ENCODE data around the gene MAGI2. TPM values are rescaled to one million over a fixed set of nuclear protein-coding genes. Genes with fewer than 3 reads are reported as not detected.
A peak's percentile ranks its signal among the peaks of the same experiment; 100 is the strongest.

MAGI2 gene
- polyA plus RNA-seq, 1 donor, result 2.6 TPM

GRCh38 chr7:78019447-78020135, 1433.9 kb downstream of the MAGI2 start:
- Histone ChIP-seq H3K36me3 (ENCODE audit: control insufficient read depth, insufficient read depth, low read length) (no peaks in the 10 kb centered on the region), H3K27me3 (ENCODE audit: control insufficient read depth, insufficient read depth, low read length) (no peaks in the 10 kb centered on the region), H3K27ac (ENCODE audit: low read length) (peak overlapping the region; percentile 82), H3K9me3 (ENCODE audit: control insufficient read depth, low read depth, low read length) (no peaks in the 10 kb centered on the region), H3K4me1 (ENCODE audit: control insufficient read depth, insufficient read depth, low read length) (peaks cover 22% of the 10 kb centered on the region), H3K4me3 (ENCODE audit: low read length) (peak overlapping the region; percentile 60)
- no CpG with 5 or more reads among the region's 88 CpGs for WGBS (ENCODE audit: insufficient coverage, low lambda C conversion rate)
- DNase-seq, result peak; percentile 89 to 95

GRCh38 chr7:78018641-78019446, 1434.6 kb downstream of the MAGI2 start:
- Histone ChIP-seq H3K36me3 (ENCODE audit: control insufficient read depth, insufficient read depth, low read length) (no peaks in the 10 kb centered on the region), H3K4me3 (ENCODE audit: low read length) (peak overlapping the region; percentile 49), H3K9me3 (ENCODE audit: control insufficient read depth, low read depth, low read length) (no peaks in the 10 kb centered on the region), H3K27ac (ENCODE audit: low read length) (peak overlapping the region; percentile 32), H3K27me3 (ENCODE audit: control insufficient read depth, insufficient read depth, low read length) (no peaks in the 10 kb centered on the region), H3K4me1 (ENCODE audit: control insufficient read depth, insufficient read depth, low read length) (peaks cover 26% of the 10 kb centered on the region)
- 11% methylated on average over 2 of the region's 51 CpGs for WGBS (ENCODE audit: insufficient coverage, low lambda C conversion rate)
- peak in 1 of 2 donors; percentile 63 for DNase-seq

GRCh38 chr7:78017591-78018100, 1435.8 kb downstream of the MAGI2 start:
- peak in 1 of 2 donors; percentile 59 for DNase-seq
- no peaks in the 10 kb centered on the region for H3K36me3 ChIP-seq (ENCODE audit: control insufficient read depth, insufficient read depth, low read length)
- no peaks in the 10 kb centered on the region for H3K27me3 ChIP-seq (ENCODE audit: control insufficient read depth, insufficient read depth, low read length)
- H3K9me3 ChIP-seq (ENCODE audit: control insufficient read depth, low read depth, low read length), result no peaks in the 10 kb centered on the region
- WGBS (ENCODE audit: insufficient coverage, low lambda C conversion rate), result 17% methylated on average over 2 of the region's 5 CpGs
- peak overlapping the region; percentile 49 for H3K4me3 ChIP-seq (ENCODE audit: low read length)
- peaks cover 30% of the 10 kb centered on the region for H3K4me1 ChIP-seq (ENCODE audit: control insufficient read depth, insufficient read depth, low read length)
- H3K27ac ChIP-seq (ENCODE audit: low read length), result no peak overlapping the region

- no peaks in the 10 kb centered on the region for H3K36me3 ChIP-seq (ENCODE audit: control insufficient read depth, insufficient read depth, low read length)
- H3K9me3 ChIP-seq (ENCODE audit: control insufficient read depth, low read depth, low read length), result no peaks in the 10 kb centered on the region
- no peaks in the 10 kb centered on the region for H3K27me3 ChIP-seq (ENCODE audit: control insufficient read depth, insufficient read depth, low read length)
- no peak overlapping the region for H3K4me3 ChIP-seq (ENCODE audit: low read length)
- peak overlapping the region; percentile 0 for H3K27ac ChIP-seq (ENCODE audit: low read length)
- DNase-seq, result peak in 1 of 2 donors; percentile 42
- peaks cover 30% of the 10 kb centered on the region for H3K4me1 ChIP-seq (ENCODE audit: control insufficient read depth, insufficient read depth, low read length)
- WGBS (ENCODE audit: insufficient coverage, low lambda C conversion rate), result 83% methylated on average over 2 of the region's 5 CpGs
Measured at GRCh38 chr7:78015574-78016260, 1437.8 kb downstream of the MAGI2 start.

GRCh38 chr7:78014401-78014800, 1439.1 kb downstream of the MAGI2 start:
- peak; percentile 39 to 74 for DNase-seq
- no CpG with 5 or more reads among the region's 3 CpGs for WGBS (ENCODE audit: insufficient coverage, low lambda C conversion rate)

GRCh38 chr7:78013386-78013785, 1440.1 kb downstream of the MAGI2 start:
- no peak for DNase-seq
- Histone ChIP-seq H3K4me1 (ENCODE audit: control insufficient read depth, insufficient read depth, low read length) (peaks cover 27% of the 10 kb centered on the region), H3K4me3 (ENCODE audit: low read length) (no peak overlapping the region), H3K27ac (ENCODE audit: low read length) (no peak overlapping the region), H3K27me3 (ENCODE audit: control insufficient read depth, insufficient read depth, low read length) (no peaks in the 10 kb centered on the region), H3K9me3 (ENCODE audit: control insufficient read depth, low read depth, low read length) (no peaks in the 10 kb centered on the region), H3K36me3 (ENCODE audit: control insufficient read depth, insufficient read depth, low read length) (no peaks in the 10 kb centered on the region)
- 68% methylated on average over 3 of the region's 3 CpGs for WGBS (ENCODE audit: insufficient coverage, low lambda C conversion rate)

More at GRCh38 chr7:78014401-78014800, 1439.1 kb downstream of the MAGI2 start:
- Histone ChIP-seq H3K9me3 (ENCODE audit: control insufficient read depth, low read depth, low read length) (no peaks in the 10 kb centered on the region), H3K27ac (ENCODE audit: low read length) (no peak overlapping the region), H3K27me3 (ENCODE audit: control insufficient read depth, insufficient read depth, low read length) (no peaks in the 10 kb centered on the region), H3K4me1 (ENCODE audit: control insufficient read depth, insufficient read depth, low read length) (peaks cover 27% of the 10 kb centered on the region), H3K4me3 (ENCODE audit: low read length) (no peak overlapping the region), H3K36me3 (ENCODE audit: control insufficient read depth, insufficient read depth, low read length) (no peaks in the 10 kb centered on the region)

GRCh38 chr7:78011642-78012041, 1441.8 kb downstream of the MAGI2 start:
- Histone ChIP-seq H3K4me3 (ENCODE audit: low read length) (no peak overlapping the region), H3K36me3 (ENCODE audit: control insufficient read depth, insufficient read depth, low read length) (no peaks in the 10 kb centered on the region), H3K9me3 (ENCODE audit: control insufficient read depth, low read depth, low read length) (no peaks in the 10 kb centered on the region), H3K27ac (ENCODE audit: low read length) (no peak overlapping the region), H3K27me3 (ENCODE audit: control insufficient read depth, insufficient read depth, low read length) (no peaks in the 10 kb centered on the region), H3K4me1 (ENCODE audit: control insufficient read depth, insufficient read depth, low read length) (peaks cover 22% of the 10 kb centered on the region)
- DNase-seq, result no peak
- 69% methylated on average over 3 of the region's 5 CpGs for WGBS (ENCODE audit: insufficient coverage, low lambda C conversion rate)

- DNase-seq, result no peak
- Histone ChIP-seq H3K9me3 (ENCODE audit: control insufficient read depth, low read depth, low read length) (no peaks in the 10 kb centered on the region), H3K4me3 (ENCODE audit: low read length) (no peak overlapping the region), H3K27me3 (ENCODE audit: control insufficient read depth, insufficient read depth, low read length) (no peaks in the 10 kb centered on the region), H3K36me3 (ENCODE audit: control insufficient read depth, insufficient read depth, low read length) (no peaks in the 10 kb centered on the region), H3K27ac (ENCODE audit: low read length) (no peak overlapping the region), H3K4me1 (ENCODE audit: control insufficient read depth, insufficient read depth, low read length) (peaks cover 16% of the 10 kb centered on the region)
- no CpG with 5 or more reads among the region's 3 CpGs for WGBS (ENCODE audit: insufficient coverage, low lambda C conversion rate)
Measured at GRCh38 chr7:78007231-78007630, 1446.2 kb downstream of the MAGI2 start.

- 92% methylated on average over 2 of the region's 10 CpGs for WGBS (ENCODE audit: insufficient coverage, low lambda C conversion rate)
Measured at GRCh38 chr7:78006063-78006755, 1447.3 kb downstream of the MAGI2 start.

GRCh38 chr7:78002715-78003114, 1450.8 kb downstream of the MAGI2 start:
- DNase-seq, result no peak
- Histone ChIP-seq H3K27ac (ENCODE audit: low read length) (no peak overlapping the region), H3K4me3 (ENCODE audit: low read length) (no peak overlapping the region), H3K4me1 (ENCODE audit: control insufficient read depth, insufficient read depth, low read length) (peaks cover 16% of the 10 kb centered on the region), H3K27me3 (ENCODE audit: control insufficient read depth, insufficient read depth, low read length) (no peaks in the 10 kb centered on the region), H3K36me3 (ENCODE audit: control insufficient read depth, insufficient read depth, low read length) (no peaks in the 10 kb centered on the region), H3K9me3 (ENCODE audit: control insufficient read depth, low read depth, low read length) (no peaks in the 10 kb centered on the region)
- no CpG with 5 or more reads among the region's 4 CpGs for WGBS (ENCODE audit: insufficient coverage, low lambda C conversion rate)

More at GRCh38 chr7:78006063-78006755, 1447.3 kb downstream of the MAGI2 start:
- peaks cover 16% of the 10 kb centered on the region for H3K4me1 ChIP-seq (ENCODE audit: control insufficient read depth, insufficient read depth, low read length)
- H3K9me3 ChIP-seq (ENCODE audit: control insufficient read depth, low read depth, low read length), result no peaks in the 10 kb centered on the region
- no peak overlapping the region for H3K27ac ChIP-seq (ENCODE audit: low read length)
- no peak for DNase-seq
- no peaks in the 10 kb centered on the region for H3K36me3 ChIP-seq (ENCODE audit: control insufficient read depth, insufficient read depth, low read length)
- no peak overlapping the region for H3K4me3 ChIP-seq (ENCODE audit: low read length)
- no peaks in the 10 kb centered on the region for H3K27me3 ChIP-seq (ENCODE audit: control insufficient read depth, insufficient read depth, low read length)
